Measurements from ENCODE around the gene ANO7.

The ANO7 gene

DNA sequence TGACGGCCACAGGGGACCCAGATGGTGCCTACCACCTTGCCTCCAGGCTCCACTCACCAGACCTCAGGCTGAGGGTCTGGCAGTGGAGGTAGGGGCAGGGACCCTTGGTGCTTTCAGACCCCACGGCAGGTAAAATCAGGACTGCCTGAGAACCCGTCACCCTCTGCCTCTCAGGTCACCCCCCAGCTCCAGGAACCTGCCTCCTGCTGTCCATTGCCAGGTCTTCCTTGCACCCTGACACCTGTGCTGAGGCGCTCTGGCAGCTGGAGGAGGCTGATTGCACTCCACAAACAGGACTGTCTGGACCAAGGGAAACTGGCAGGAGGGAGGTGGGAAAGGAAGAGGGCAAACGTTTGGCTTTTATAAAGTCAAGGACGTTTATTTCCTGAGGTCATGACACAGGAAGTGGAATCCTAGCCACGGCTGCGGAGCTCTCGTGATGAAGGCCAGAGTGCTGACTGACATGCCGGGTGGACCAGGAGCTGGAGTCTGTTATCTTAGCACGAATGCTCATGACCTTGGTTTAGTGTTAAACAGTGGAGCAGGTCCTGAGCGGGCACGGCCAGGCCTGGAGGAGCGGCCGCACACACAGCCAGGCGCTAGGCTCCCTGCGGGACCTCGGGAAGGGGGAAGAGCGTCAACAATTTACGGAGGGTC lies 40.5 kb downstream of the ANO7 start:
- DNase-seq (ENCODE audit: low spot score): no peak

DNA sequence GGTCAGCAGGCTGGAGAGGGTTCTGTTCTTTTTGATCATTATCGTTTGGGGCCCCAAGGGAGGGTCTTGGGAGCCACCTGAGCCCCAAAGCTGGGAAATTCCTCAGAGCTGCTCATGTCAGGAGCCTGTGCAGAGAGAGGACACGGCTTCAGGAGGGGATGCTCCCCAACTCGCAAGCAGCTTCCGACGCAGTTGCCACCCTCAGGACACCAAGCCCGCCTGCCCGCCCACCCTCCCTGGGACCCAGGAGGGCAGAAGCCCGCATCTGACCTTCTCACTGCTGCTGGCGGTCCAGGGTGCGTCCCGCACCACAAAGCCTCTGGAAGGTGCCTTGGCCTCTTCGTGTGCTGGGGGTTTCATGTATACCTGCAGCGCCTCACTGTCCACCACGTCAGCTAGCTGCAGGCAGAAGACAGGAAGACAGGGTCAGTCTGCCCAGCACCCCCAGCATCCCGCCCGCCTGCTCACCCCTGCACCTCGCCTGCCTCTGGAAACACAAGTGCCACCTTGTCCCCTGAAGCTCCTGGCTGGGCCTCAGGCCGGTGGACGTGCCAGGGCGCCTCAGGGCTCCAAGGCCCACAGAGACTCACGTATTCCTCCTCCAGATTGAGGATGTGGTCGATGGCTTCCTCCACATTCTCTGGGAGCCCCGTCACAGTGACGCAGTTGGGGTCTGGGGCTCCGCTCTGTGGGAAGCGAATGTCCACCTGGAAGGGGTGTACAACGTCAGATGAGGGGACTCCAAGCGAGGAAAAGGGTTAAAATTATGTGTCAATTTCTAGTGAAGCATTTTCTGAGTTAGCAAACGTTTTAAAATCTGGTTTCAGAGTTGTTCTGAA lies 41.3 kb downstream of the ANO7 start:
- DNase-seq (ENCODE audit: low spot score): no peak

DNA sequence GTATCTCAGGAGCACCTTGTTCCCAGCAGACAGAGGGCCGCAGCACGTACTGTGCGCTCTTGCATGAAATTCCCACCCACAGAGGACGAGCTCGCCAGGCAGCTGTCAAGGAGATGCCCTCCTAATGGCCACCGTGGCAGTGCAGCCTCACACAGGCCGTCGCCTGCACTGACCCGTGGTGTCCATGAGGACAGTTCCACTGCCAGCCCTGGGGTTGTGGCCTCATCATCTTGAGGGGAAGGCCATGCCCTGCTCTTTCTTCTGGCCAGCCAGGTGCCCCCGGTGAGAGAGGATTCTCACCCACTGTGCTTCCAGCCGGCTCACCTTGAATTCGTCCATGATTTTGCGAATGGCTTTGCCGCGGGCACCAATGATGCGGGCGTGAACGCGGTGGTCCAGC lies 42.0 kb downstream of the ANO7 start:
- no peak for DNase-seq (ENCODE audit: low spot score)

DNA sequence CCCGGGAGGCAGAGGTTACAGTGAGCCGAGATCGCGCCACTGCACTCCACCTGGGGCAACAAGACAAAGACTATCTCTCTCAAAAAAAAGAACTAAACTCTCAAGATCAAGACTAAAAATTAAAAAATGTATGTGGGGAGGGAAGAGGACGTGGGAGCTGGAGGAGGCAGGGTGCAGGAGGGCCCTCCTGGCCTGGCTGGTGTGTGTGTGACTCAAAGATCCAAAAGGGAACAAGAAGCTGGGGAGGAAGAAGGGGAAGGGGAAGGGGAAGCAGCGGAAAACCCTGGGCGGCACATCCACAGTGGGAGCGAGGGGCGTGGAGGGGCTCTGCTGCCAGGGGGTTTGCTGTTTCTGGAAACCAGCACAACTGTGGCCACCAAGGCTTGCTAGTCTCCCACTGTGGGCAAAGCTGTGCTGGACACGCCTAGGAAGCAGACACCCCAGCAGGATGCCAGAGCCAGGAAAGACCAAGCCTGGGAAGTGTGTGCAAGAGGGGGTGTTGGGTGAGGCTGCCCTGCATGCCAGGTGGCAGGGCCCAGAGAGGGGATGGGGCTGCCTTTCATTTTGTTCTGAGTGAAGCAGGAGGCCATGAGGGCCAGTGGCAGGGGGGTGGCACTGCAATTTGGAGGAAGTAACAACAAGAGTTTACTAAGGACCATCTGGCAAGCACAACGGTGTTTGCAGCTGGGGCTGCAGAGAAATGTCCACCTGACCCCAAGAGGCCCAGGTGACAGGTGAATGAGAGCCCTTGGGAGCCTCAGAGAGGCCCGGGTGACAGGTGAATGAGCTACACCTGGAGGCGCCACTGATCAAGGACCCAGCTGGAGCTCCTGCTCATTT lies 44.5 kb downstream of the ANO7 start:
- no peak for DNase-seq (ENCODE audit: low spot score)

DNA sequence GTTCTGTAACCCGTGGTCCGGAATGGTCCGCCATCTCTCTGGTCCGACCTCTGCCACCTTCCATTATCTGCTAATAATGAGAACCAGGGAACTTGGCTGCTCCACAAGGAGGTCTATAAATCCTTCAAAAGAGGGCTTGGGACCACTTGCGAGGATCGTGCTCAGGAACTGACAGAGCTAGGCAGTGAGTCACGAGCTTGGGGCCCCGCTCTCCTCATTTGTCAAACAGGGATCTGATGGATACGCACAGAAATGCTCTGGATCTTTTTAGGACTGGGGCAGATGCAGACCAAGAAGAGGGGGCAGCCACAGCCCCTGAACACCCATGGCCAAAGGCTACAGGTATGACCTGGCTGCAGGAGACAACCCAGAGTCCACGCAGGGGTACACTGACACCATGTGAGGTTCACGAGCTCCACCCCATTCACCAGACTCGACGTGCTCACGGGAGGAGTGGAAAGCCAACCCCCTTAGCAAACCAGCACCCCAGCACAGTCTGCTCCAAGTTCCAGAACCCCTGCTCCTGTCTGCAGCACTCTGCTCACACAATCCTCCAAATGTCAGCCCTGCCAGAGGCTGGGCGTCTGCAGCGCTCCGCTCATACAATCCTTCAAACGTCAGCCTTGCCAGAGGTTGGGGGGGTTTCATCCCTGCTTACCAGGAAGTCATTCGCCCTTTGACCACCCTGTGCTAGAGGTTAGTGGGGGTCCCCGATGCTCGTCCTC lies 45.8 kb downstream of the ANO7 start:
- no peak for DNase-seq (ENCODE audit: low spot score)

DNA sequence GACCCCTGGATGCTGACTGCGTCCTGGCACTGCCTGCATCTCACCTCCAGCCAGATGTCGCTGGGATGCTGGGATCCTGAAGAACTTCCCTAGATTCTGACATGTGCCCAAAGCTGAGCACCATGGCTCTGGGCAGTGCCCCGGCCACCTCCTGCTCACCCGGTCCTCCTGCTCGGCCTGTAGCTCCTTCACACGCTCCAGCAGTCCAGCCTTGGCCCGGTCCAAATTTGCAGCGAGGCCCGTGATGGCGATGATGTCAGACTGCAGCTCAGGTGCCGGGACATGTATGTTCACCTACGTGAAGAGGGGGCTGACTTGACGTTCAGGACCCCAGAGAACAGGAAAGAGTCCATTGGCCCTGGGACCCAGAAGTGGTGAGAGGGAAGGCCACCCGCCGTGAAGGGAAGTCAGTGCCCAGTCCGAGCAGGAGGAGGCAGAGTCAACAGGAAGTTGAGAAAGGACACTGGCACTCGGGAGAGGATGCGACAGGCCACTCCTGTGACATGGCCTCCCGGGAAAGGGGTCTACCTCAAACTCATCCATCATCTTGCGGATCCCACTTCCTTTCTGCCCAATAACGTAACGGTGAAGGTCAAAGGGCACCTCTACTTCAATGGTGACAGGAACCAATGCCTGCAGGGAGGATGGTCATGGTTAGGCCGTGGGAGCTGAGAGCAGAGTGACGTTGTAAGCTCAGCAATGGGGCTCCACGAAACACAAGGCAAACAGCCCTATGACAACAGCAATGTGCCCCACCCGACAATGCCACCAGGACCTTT lies 46.7 kb downstream of the ANO7 start:
- DNase-seq (ENCODE audit: low spot score): no peak

DNA sequence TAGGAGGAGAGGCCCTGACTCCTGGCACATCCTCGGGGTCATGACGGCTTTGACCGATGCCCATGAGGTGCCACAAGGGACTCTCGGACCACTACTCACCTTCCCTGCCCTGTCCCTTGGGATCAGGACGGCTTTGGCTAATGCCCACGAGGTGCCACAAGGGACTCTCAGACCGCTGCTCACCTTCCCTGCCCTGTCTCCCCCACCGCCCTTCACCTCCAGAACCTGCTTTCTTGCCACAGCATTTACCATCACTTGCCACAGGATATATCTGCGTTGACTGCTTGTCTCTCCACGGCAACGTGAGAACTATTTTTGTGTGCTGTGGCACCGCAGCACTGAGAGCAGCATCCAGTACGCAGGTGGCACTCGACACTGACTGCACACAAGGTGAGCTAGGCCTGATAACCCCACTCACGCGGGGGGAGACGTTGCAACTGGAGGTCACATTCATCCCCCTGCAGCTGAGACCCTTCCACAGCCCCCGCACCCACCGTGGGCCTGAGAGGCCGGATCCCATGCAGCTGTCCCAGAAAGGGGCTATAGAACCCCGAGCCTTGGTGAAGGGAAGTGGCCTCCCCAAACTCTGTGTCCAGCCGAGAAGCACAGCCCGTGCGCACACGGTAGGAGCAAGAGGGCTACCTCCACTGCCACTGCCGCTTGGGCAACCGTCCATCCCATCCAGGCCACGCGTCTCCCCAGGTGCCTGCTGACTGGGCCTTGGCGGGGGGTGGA lies 47.5 kb downstream of the ANO7 start:
- DNase-seq (ENCODE audit: low spot score): no peak

DNA sequence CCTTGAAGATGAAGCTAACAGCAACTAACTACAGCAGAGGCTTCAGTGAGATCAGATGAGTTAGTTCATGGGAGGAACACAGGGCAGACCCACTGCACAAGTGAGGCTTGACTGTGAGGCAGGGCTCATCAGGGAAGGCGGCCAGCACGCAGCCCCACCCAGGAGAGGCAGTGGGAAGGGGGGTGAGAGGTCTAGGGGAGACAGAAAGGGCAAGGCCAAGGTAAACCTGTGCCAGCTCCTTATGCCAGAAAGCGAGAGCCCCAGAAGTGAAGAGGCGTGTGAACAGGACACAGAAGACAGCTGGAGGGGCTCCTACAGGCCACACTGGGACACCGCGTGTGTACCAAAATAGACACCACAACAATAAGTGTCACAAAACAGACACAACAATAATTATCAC lies 48.6 kb downstream of the ANO7 start:
- DNase-seq (ENCODE audit: low spot score): no peak

DNA sequence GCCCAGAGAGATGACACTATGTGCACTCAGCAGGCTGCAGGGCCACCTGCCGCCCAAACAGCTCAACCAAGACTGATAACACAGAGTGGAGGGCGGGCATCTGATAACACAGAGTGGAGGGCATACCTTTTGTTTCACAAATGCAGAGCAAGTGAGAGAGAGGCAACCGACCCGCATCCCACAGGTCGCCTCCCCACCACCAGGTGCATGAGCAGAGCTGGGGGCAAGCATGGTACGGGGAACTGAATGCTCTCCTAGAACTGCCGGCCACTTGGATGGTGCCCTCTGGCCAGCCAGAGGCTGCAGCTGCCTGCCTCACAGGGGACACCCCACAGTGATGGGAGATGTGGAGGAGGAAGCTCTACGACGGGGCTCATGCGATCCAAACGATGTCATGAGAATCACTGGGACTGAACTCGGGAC lies 49.5 kb downstream of the ANO7 start:
- no peak for DNase-seq (ENCODE audit: low spot score)

DNA sequence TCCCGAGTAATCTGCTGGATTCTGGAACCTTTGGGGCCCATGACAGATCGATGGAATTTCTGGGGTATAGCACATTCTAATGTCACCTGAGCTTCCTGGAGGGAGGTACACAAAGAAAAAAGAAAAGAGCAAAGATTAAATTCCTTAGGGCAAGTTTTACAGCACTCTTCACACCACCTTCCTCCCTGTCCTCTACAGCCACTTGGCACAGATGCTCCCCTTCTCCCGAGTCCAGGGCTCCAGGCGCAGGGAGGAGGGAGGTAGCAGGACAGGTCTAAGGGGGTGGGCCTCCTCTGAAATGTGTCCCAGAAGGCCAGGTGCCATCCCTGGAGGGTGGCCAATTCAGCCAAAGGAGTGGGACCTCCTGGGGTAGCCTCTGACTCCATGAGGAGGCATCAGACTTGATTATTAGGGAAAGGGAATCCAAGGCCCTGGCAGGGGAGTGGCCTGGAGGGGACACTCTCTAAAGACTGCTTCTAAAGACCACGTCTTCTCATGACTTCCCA lies 50.3 kb downstream of the ANO7 start:
- no peak for DNase-seq (ENCODE audit: low spot score)

DNA sequence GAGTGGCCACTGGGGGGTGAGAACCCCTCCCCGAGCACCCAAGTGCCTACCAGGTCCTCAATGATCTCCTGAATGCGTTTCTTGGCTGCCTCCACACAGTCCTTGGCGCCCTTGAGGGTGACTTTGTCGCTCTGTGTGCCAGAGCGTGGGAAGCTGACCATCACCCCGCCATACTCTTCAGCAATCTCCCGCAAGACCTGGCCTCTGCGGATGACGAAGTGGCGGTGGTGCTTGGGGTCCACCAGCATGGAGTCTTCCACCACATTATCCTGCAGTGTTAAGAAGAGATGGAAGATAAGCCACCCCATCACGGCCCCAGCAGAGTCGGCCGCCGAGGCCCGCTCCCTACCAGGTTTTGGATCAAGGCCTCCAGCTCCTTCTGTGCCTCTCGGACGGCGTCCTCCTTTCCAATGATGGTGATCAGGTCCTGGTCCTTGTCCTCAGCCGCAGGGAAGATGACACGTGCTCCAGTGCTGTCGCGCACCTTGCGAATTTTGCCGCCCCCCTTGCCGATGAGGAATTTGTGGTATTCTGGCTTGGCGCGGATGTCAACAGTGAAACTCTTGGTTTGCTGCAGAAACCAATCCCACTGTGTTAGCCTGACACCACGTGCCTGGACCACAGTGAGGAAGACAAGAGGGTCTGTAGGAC lies 51.2 kb downstream of the ANO7 start:
- no peak for DNase-seq (ENCODE audit: low spot score)

DNA sequence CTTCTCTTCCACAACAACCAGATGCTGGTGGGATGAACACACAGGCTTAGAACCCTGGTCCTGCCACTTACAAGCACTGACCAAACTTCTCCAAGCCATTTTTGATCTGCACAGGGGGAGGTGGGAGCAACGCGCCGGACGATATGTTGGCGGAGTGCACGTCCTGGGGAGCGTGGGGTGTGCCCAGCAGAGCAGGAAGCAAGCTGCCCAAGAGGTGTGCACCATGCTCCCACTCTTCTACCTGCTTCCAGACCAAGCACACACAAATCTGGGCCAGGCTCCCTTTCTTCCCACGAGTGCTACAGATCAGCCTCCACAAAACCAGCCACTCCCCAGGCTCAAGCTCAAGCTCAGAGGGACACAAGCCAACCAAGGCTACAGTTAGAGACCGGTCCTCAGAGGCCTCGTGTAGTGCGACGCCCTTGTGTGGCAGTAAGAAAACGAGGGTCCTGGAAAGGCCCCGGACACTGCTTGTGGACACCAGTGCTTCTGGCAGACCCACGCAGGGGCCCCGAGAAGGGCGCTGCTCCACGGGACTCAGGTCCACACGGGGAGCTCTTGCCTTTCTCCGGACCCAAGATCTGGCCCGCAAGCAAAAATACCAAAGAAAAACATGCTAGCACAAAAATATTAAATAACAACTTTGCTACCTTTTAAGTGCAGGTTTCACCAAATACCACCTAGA lies 52.0 kb downstream of the ANO7 start:
- DNase-seq (ENCODE audit: low spot score): no peak

DNA sequence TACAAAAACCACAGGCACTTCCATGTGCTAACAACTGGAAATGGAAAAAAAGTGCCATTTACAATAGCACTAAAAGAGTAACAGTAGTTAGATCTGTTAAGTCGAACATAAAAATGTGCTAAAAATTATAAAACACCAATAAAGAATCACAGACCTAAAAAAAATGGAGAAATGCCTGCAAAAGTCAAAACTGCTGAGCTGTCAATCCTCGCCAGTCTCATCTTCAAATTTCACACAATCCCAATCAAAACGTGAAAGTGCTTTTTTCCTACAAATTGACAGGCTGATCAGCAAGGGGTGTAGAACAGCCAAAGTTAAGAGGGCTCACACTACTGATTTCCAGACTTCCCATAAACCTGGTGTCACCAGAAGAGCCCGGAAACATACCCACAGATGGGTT lies 53.2 kb downstream of the ANO7 start:
- DNase-seq (ENCODE audit: low spot score): no peak

DNA sequence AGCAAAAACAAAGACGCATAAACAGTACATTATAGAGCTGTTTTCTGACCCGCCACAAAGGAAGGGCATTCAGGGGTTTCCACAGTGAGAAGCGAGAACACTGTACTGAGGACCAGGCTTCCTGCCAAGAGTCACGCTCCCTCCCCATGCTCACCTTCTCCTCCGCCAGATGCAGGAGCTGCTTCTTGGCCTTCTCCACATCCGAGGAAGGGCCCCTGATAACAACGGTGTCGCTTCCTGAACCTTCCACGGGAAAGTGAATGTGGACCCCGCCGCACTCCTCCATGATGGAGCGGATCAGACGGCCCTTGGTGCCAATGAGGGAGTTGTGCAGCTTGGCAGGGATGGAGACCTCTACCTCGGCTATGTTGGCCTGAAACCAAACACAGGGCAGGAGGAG lies 53.8 kb downstream of the ANO7 start:
- no peak for DNase-seq (ENCODE audit: low spot score)

DNA sequence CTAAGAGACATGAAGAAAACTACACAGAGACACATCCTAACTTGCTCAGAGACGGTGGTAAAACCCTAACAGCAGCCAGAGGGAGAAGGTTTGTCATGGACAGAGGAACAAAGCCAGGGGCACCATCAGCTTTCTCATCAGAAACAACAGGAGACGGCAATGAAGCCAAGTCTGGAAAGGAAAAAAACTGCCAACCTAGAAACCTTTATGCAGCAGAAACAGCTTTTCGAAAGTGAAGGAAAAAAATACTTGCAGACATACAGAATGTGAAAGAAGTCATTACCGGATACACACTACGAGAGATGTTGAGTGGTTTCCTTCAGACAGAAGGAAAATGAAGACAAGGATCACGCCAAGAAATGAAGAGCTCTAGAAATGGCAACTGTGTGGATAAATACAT lies 55.9 kb downstream of the ANO7 start:
- DNase-seq (ENCODE audit: low spot score): no peak

DNA sequence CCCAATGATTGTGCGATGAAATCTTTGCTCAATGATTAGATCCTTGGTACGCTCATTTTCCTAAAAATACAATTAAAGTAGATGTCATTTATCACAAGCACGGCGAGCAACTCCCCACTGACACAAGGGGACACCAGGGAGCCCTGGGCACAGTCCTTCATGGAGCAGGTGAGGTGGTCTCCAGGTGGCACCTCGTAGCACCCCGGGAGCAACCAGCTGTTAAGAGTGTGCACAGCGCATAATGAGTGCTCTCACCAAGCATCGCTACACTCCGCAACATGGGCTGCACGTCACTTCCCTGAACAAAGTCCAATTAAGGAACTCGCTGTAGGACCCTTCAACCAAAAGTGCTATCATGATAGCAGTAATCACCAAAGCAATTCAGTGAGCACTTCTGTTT lies 59.8 kb downstream of the ANO7 start:
- no peak for DNase-seq (ENCODE audit: low spot score)

DNA sequence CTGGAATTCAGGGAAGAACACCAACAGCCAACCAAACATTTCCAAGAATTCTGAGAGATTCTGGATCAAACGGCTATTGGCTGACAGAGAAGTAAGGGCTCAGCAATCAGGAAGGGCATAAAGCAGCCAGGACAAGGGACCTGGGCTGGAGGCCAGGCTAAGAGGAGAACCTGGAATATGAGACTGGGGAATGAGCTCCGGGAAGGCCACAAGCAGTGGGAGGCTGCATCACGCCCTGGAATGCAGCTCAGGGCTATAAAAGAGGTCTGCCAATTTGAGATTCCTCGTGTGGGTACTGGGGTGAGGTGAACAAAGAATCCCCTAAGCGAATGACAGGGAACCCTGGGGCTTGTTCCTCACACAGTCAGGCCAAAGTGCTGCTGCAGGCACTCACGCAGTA lies 60.4 kb downstream of the ANO7 start:
- no peak for DNase-seq (ENCODE audit: low spot score)

DNA sequence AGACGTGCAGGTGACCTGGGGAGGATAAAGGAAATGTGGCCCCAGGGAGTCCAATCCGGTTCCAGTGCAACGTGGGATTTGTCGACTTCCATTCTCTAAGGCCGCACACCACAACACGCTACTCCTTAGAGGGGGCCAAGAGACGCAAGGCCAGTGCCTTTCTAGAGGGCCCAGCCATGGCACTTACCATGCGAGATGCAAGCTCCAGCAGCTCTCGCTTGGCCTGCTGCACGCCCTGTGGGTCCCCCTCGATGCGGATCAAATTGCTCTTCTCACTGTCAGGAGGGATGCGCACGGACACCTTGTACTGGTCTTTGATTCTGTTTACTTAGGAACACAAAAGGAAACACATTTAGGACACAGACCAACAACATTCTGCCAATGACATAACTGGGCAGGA lies 61.2 kb downstream of the ANO7 start:
- DNase-seq (ENCODE audit: low spot score): no peak

DNA sequence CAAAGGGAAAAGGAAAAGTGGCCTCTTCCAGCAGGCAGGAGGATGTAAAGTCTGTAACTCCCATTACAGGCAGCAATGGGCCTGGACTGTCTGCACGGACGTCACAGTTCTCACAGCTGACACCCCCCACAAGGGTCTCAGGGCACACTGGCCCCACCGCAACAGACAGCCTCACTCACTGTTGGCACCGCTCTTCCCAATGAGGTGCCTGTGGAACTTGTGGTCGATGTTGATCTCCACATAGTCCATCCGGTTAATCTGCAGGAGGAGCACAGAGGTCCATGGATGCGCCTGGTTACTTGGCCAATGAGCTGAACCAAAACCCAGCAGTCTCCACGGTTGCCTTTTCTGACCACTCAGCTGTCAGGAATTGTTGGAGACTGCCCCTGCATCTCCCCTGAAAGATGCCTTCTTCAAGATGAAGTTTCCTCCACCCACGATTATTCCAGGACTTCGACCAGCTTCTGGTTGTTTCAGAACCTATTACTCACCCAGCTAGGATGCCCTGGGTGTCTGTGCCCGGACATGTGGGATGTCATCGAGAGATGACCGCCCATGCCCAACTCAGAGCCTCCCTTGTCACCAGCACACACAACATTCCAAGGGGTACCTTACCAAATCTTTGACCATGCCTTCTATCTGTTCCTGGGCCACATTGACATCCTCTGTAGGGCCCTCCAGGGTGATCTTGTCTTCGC lies 64.5 kb downstream of the ANO7 start:
- DNase-seq (ENCODE audit: low spot score): no peak

Measured in CD4-positive, alpha-beta T cell treated with Interleukin-6 at 100 ng/mL for 8 hours (primary cell).